Osteoblast (primary cell): ENCODE results near the gene FASN. TPM values are rescaled to one million over a fixed set of nuclear protein-coding genes. Genes with fewer than 3 reads are reported as not detected.

Experiments
- DNase-seq: peaks from one replicate; pipeline ENCODE4 v3.0.0; 2011; ENCODE audit warnings: low spot score, mixed read lengths; ENCODE audit not compliant: insufficient read length; ENCODE audit errors: missing footprints
- H2AFZ ChIP-seq: 2 replicates; pipeline ENCODE4 v1.6.0; 2011; ENCODE audit warnings: mild to moderate bottlenecking, low read length
- H3K27ac ChIP-seq: 2 replicates; pipeline ENCODE4 v1.5.1; 2011; ENCODE audit warnings: mild to moderate bottlenecking, low read depth, low read length, moderate library complexity
- H3K27me3 ChIP-seq: 2 replicates; pipeline ENCODE4 v1.6.0; 2012; ENCODE audit warnings: mild to moderate bottlenecking, control low read depth, inconsistent platforms, low read length, moderate library complexity; ENCODE audit not compliant: insufficient read depth
- H3K36me3 ChIP-seq: 2 replicates; pipeline ENCODE4 v1.5.1; 2011; ENCODE audit warnings: mild to moderate bottlenecking, low read length, control low read depth, moderate library complexity; ENCODE audit not compliant: insufficient read depth
- H3K4me1 ChIP-seq: 2 replicates; pipeline ENCODE4 v1.5.1; 2011; ENCODE audit warnings: mild to moderate bottlenecking, low read length, control low read depth, moderate library complexity; ENCODE audit not compliant: insufficient read depth
- H3K4me2 ChIP-seq: 2 replicates; pipeline ENCODE4 v1.6.0; 2011; ENCODE audit warnings: mild to moderate bottlenecking, low read length; ENCODE audit not compliant: insufficient read depth
- H3K4me3 ChIP-seq: fragments of 200-600 bp; sonication (generic); 3 replicates; pipeline ENCODE4 v1.5.1; 2012; ENCODE audit warnings: mild to moderate bottlenecking, low read length, inconsistent platforms; ENCODE audit not compliant: insufficient read depth
- H3K79me2 ChIP-seq: 2 replicates; pipeline ENCODE4 v1.6.0; 2012; ENCODE audit warnings: mild to moderate bottlenecking, low read length, control low read depth, inconsistent platforms; ENCODE audit not compliant: insufficient read depth
- H3K9me3 ChIP-seq: 2 replicates; pipeline ENCODE4 v1.5.1; 2011; ENCODE audit warnings: low read depth, low read length, control low read depth
- H4K20me1 ChIP-seq: 2 replicates; pipeline ENCODE4 v1.6.0; 2012; ENCODE audit warnings: mild to moderate bottlenecking, low read length, control low read depth; ENCODE audit not compliant: insufficient read depth
- total RNA-seq: library from RNA; depleted of rRNA; stranded (reverse); fragments of >200 nt; gene quantifications from 2 replicates; pipeline ENCODE4 v1.2.3, GENCODE V29; 2012
- TF ChIP-seq, protein P1 (sequence below): IDR thresholded peaks from 2 replicates; pipeline ENCODE4 v1.5.1; 2011; ENCODE audit warnings: mild to moderate bottlenecking, low read depth, low read length, moderate library complexity; ENCODE audit errors: extremely low read depth

Gene FASN
- total RNA-seq, 1 donor: 142 TPM

DNA sequence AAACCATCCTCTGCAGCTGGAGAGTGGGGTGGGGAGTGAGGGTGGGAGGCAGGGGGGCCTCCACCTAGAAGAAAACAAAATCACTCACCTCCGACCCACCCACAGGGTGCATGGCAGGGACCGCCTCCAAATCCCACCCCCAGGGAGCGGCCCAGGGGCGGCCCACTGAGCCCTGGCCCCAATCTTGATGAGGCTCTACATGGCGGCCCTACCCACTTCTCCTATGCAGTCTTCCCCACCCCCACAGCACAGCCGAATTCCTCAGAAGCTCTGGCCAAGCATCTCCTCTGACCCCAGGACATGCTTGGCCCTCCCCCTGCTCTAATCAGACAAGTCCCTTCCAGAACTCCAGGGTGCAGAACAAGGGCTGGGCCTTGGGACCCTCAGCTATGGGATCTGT lies 18.2 kb upstream of the FASN start:
- peaks cover 7% of the 10 kb centered on the region for H3K36me3 ChIP-seq

DNA sequence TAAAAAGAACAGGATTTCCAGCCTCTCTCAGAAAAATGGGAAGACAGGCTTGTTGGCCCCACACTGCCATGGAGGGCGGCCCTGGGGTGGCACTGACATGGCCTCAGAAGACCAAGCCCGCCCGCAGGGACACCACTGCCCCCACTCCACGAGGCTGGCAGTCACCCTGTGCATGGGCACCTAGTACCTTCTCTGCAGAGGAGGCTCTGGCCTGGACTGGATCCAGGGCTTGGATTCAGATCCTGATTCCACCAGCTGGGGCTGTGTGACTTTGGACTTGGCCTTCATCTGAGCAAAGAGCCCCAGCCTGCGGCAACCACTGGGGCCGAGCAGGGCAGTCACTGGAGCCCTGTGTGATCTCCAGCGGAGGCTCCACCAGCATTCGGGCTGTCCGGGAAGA lies 16.8 kb upstream of the FASN start:
- no peaks in the 10 kb centered on the region for H3K27me3 ChIP-seq
- H2AFZ ChIP-seq: no peak overlapping the region
- H3K36me3 ChIP-seq: peaks cover 7% of the 10 kb centered on the region
- no peak overlapping the region for H3K4me3 ChIP-seq
- DNase-seq: peak; percentile 53
- no peak overlapping the region for H3K4me2 ChIP-seq
- H3K27ac ChIP-seq: no peak overlapping the region
- no peaks in the 10 kb centered on the region for H3K79me2 ChIP-seq
- H3K9me3 ChIP-seq: no peaks in the 10 kb centered on the region
- H4K20me1 ChIP-seq: no peaks in the 10 kb centered on the region
- H3K4me1 ChIP-seq: peaks cover 4% of the 10 kb centered on the region
- TF ChIP-seq, protein P1, sequence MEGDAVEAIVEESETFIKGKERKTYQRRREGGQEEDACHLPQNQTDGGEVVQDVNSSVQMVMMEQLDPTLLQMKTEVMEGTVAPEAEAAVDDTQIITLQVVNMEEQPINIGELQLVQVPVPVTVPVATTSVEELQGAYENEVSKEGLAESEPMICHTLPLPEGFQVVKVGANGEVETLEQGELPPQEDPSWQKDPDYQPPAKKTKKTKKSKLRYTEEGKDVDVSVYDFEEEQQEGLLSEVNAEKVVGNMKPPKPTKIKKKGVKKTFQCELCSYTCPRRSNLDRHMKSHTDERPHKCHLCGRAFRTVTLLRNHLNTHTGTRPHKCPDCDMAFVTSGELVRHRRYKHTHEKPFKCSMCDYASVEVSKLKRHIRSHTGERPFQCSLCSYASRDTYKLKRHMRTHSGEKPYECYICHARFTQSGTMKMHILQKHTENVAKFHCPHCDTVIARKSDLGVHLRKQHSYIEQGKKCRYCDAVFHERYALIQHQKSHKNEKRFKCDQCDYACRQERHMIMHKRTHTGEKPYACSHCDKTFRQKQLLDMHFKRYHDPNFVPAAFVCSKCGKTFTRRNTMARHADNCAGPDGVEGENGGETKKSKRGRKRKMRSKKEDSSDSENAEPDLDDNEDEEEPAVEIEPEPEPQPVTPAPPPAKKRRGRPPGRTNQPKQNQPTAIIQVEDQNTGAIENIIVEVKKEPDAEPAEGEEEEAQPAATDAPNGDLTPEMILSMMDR: no peak

More for the DNA sequence above, 18.2 kb upstream of the FASN start:
- no peak overlapping the region for H2AFZ ChIP-seq
- H4K20me1 ChIP-seq: no peaks in the 10 kb centered on the region
- TF ChIP-seq, protein P1: no peak
- H3K4me3 ChIP-seq: no peak overlapping the region
- H3K79me2 ChIP-seq: no peaks in the 10 kb centered on the region
- peaks cover 8% of the 10 kb centered on the region for H3K4me1 ChIP-seq
- peak; percentile 5 for DNase-seq
- no peaks in the 10 kb centered on the region for H3K9me3 ChIP-seq
- H3K27me3 ChIP-seq: no peaks in the 10 kb centered on the region
- H3K27ac ChIP-seq: no peak overlapping the region
- no peak overlapping the region for H3K4me2 ChIP-seq

DNA sequence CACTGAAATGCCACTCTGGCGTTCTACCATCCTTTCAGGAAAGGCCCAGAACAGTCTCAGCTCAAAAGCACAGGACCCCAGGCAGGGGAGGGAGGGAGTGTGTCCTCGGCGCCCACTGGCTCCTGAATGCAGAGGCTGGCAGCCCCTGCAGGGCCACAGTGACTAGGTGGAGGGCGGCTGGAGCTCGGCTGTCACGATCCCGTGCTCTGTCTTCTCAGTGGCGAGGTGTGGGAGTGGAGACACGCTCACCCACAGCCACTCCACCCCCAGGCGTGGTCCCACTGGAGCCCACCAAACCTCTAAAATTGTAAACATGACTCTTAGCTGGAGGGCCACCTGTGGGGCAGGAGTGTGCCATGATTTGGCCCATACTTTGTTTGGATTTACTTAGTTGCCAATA lies 16.4 kb upstream of the FASN start:
- Histone ChIP-seq H3K79me2 (no peaks in the 10 kb centered on the region), H3K4me2 (no peak overlapping the region), H3K9me3 (no peaks in the 10 kb centered on the region), H3K36me3 (peaks cover 7% of the 10 kb centered on the region), H3K4me3 (no peak overlapping the region), H3K27me3 (no peaks in the 10 kb centered on the region), H2AFZ (no peak overlapping the region), H4K20me1 (no peaks in the 10 kb centered on the region), H3K4me1 (no peaks in the 10 kb centered on the region), H3K27ac (no peak overlapping the region)
- no peak for DNase-seq
- TF ChIP-seq, protein P1: no peak

DNA sequence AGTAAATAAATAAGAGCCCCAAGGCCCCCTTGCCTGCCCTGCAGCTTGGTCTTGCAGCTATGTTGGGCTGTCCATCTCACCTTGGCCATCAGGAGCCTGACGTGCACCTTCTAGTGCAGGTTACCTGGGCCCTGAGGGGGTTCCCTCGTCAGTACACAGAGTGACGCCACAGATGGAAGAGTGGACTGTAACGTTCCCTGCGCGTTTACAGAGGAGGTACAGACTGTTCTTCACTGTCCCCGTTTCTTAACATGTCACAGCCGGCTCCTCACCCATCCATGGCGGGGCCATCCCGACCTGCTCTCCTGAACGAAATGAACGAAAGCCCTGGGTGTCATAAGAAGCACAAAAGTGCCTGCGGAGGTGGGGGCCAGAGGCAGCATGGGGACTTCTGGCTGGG lies 15.9 kb upstream of the FASN start:
- Histone ChIP-seq H3K4me2 (no peak overlapping the region), H3K4me1 (no peaks in the 10 kb centered on the region), H3K9me3 (no peaks in the 10 kb centered on the region), H3K27ac (no peak overlapping the region), H3K27me3 (no peaks in the 10 kb centered on the region), H3K4me3 (no peak overlapping the region), H3K36me3 (peaks cover 7% of the 10 kb centered on the region), H3K79me2 (no peaks in the 10 kb centered on the region), H2AFZ (no peak overlapping the region), H4K20me1 (no peaks in the 10 kb centered on the region)
- peak; percentile 25 for DNase-seq
- TF ChIP-seq, protein P1: no peak
